MCF 10A (cell line): ENCODE measurements around the gene CBFA2T3. TPM values are rescaled to one million over a fixed set of nuclear protein-coding genes. Genes with fewer than 3 reads are reported as not detected.

Source experiments
- BruUV-seq: library from RNA; stranded (reverse); fragments of 400-500 nt; replicated peaks from 2 replicates; lab custom pipeline; 2021; lab: Mats Ljungman, UMichigan
- CTCF ChIA-PET: fragments of 300-600 bp; sonication (Branson Sonifier 250); formaldehyde crosslinking; extraction: SDS; loops from one replicate; lab custom pipeline; 2021; ENCODE audit warnings: antibody characterized with exemption, inconsistent platforms; lab: Yijun Ruan, JAX
- POLR2A ChIA-PET: fragments of 300-600, 350-650 bp; sonication (Branson Sonifier 250); formaldehyde crosslinking; extraction: SDS; loops from one replicate; lab custom pipeline; 2020; ENCODE audit warnings: antibody characterized with exemption, inconsistent platforms; lab: Yijun Ruan, JAX
- DNase-seq: peaks from one replicate; pipeline ENCODE4 v3.0.0-alpha.2; 2018; ENCODE audit not compliant: unreplicated experiment
- H3K27ac Mint-ChIP-seq: one replicate; pipeline ENCODE4 v1.8.0; 2022; ENCODE audit warnings: mild to moderate bottlenecking, low read depth, mixed read lengths; ENCODE audit not compliant: unreplicated experiment
- H3K27me3 Mint-ChIP-seq: one replicate; pipeline ENCODE4 v1.8.0; 2022; ENCODE audit warnings: mixed read lengths; ENCODE audit not compliant: insufficient read depth, unreplicated experiment
- H3K36me3 Mint-ChIP-seq: one replicate; pipeline ENCODE4 v1.8.0; 2022; ENCODE audit warnings: mild to moderate bottlenecking, moderate library complexity, mixed read lengths; ENCODE audit not compliant: insufficient read depth, unreplicated experiment
- H3K4me1 Mint-ChIP-seq: one replicate; pipeline ENCODE4 v1.8.0; 2022; ENCODE audit warnings: mixed read lengths; ENCODE audit not compliant: insufficient read depth, unreplicated experiment
- H3K4me3 Mint-ChIP-seq: one replicate; pipeline ENCODE4 v1.8.0; 2022; ENCODE audit warnings: mild to moderate bottlenecking, moderate library complexity, mixed read lengths; ENCODE audit not compliant: unreplicated experiment
- H3K9me3 Mint-ChIP-seq: one replicate; pipeline ENCODE4 v1.8.0; 2022; ENCODE audit warnings: mixed read lengths; ENCODE audit not compliant: unreplicated experiment
- intact Hi-C: fragments of 100-400 bp; cut with micrococcal nuclease; formaldehyde crosslinking; loops from 2 replicates; pipeline ENCODE4 v1.14.1; 2022
- total RNA-seq: library from RNA; stranded (reverse); gene quantifications from 2 replicates; pipeline ENCODE4 v1.2.3, GENCODE V29; 2022
- TF ChIP-seq, protein P1 (sequence below): fragments of 200-600 bp; IDR thresholded peaks from one replicate; pipeline ENCODE4 v1.8.0; 2022; ENCODE audit warnings: antibody characterized with exemption, mild to moderate bottlenecking; ENCODE audit not compliant: unreplicated experiment

The CBFA2T3 gene
- total RNA-seq, 1 experiment from 2014 or later = not detected

DNA sequence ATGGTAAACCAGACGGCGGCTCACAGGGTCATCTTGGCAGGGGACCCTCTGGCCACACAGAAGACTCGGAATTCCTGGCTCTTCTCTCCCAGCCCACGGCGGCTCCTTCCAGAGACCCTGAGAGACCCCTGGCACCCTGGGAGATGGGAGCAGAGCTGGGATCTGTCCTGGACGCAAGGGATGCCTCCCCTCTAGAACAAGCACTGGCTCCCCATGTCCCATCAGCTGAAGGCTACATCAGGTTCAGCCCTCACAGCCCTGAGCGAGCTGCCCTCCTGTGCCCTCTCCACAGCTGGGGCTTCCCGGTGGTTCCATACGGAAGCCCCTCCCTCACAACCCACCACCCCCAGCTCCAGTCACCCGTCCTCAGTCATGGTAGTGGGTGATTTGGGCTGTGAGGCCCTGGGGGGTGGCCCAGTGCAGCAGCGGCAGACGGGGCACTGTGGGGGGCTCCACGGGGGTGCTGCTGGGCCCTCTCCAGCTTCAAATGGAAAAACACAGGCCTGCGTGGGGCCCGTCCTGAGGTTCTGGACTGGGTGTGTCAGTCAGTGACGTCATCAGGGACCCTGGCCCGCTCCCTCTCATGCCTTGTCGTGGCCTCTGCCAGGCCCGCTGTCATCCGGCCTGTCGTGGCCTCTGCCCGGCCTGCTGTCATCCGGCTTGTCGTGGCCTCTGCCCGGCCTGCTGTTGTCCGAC, 13.0 kb upstream of the CBFA2T3 start:
- ChIA-PET CTCF (interaction anchor here (0.7 kb wide), 2 partner anchors 141 to 178 kb away, joined by 3 read pairs; no protein-coding TSS in a partner anchor), POLR2A (interaction anchor here (0.5 to 0.7 kb wide), 3 partner anchors 66 to 223 kb away, joined by 3 to 4 read pairs (median 3); no protein-coding TSS in a partner anchor)
- H3K9me3 Mint-ChIP-seq = no peaks in the 10 kb centered on the region
- TF ChIP-seq, protein P1, sequence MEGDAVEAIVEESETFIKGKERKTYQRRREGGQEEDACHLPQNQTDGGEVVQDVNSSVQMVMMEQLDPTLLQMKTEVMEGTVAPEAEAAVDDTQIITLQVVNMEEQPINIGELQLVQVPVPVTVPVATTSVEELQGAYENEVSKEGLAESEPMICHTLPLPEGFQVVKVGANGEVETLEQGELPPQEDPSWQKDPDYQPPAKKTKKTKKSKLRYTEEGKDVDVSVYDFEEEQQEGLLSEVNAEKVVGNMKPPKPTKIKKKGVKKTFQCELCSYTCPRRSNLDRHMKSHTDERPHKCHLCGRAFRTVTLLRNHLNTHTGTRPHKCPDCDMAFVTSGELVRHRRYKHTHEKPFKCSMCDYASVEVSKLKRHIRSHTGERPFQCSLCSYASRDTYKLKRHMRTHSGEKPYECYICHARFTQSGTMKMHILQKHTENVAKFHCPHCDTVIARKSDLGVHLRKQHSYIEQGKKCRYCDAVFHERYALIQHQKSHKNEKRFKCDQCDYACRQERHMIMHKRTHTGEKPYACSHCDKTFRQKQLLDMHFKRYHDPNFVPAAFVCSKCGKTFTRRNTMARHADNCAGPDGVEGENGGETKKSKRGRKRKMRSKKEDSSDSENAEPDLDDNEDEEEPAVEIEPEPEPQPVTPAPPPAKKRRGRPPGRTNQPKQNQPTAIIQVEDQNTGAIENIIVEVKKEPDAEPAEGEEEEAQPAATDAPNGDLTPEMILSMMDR = no peak
- no peak overlapping the region for H3K4me3 Mint-ChIP-seq
- no TSS peak for BruUV-seq
- no peak for DNase-seq
- no peaks in the 10 kb centered on the region for H3K36me3 Mint-ChIP-seq
- no peak overlapping the region for H3K27ac Mint-ChIP-seq
- intact Hi-C loops = no loop called here
- H3K4me1 Mint-ChIP-seq = peaks cover 5% of the 10 kb centered on the region
- H3K27me3 Mint-ChIP-seq = peaks cover 20% of the 10 kb centered on the region

DNA sequence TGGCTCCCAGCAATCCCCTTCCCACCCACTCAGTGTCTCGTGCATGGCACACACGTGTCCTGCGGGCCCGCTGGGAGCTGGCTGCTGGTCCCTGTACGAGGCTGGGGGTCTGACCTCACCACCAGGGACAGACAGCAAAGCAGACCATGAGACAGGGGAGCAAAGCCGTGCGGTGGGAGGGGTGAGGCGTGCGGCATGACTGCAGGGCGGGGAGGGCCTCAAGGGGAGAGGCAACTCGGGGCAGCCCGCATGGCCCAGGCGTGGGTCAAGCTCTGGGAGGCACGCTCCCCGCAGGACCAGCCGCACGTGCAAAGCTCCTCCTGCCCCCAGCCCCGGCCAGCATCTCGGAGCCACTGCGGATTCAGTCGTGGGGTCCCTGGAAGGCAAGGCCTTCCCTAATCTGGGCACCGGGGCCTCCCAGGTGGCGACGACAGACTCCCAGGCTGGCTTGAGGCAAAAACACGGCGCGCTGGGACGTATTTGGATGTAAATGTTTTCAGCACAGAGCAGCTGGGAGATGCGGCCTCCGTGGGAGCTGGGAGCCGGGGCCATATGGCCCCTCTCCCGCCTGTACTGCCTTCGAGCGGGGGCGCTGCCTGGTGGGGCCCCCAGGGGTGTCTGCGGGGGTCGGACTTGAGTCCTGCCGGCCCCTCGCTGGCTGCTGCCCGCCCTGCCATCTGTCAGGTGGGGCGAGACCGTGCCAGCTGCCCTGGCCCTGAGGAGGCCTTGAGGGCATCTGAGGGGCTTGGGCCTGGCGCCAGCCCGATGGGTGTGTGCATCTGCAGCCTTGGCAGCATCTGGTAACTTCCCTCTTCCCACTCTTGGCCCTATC, 12.2 kb upstream of the CBFA2T3 start:
- intact Hi-C loops = no loop called here
- POLR2A ChIA-PET = no interaction called here
- DNase-seq = no peak
- Mint-ChIP-seq H3K27ac (no peak overlapping the region), H3K27me3 (peaks cover 12% of the 10 kb centered on the region), H3K36me3 (no peaks in the 10 kb centered on the region), H3K9me3 (no peaks in the 10 kb centered on the region), H3K4me3 (no peak overlapping the region), H3K4me1 (peaks cover 5% of the 10 kb centered on the region)
- BruUV-seq = no TSS peak
- TF ChIP-seq, protein P1 = no peak
- CTCF ChIA-PET = interaction anchor here (0.7 kb wide), 1 partner anchor 142 kb away, joined by 3 read pairs; no protein-coding TSS in a partner anchor

DNA sequence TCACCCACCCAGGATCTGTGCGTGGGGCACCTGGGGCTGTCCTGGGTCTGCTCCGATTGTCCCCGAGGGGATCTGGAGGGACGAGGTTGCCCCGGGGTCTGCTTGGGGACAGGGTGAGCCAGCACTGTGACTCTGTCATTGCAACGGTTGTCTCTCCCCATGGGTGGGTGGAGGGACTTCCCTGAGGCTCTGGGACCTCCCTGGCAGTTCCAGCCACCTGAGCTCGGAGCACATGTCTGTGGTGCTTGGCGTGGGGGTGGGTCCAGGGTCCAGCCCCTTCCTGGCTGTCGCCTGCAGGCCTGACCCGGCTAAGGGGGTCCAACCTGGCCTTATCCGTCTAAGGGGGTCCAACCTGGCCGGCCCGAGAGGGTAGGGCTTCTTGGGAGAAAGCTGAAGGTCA, 8.5 kb upstream of the CBFA2T3 start:
- Mint-ChIP-seq H3K27me3 (peaks cover 40% of the 10 kb centered on the region), H3K27ac (no peak overlapping the region), H3K36me3 (no peaks in the 10 kb centered on the region), H3K4me1 (peaks cover 5% of the 10 kb centered on the region), H3K4me3 (no peak overlapping the region), H3K9me3 (no peaks in the 10 kb centered on the region)
- intact Hi-C loops = no loop called here
- DNase-seq = no peak
- no TSS peak for BruUV-seq
- ChIA-PET CTCF (interaction anchor here (0.6 kb wide), 1 partner anchor 24 kb away, joined by 3 read pairs; no protein-coding TSS in a partner anchor), POLR2A (no interaction called here)
- TF ChIP-seq, protein P1 = no peak
